Mammary epithelial cell (primary cell): ENCODE measurements around the gene STX18.

ENCODE experiments used
- EZH2 ChIP-seq: IDR thresholded peaks from 2 replicates; pipeline ENCODE4 v1.6.1; 2012; ENCODE audit warnings: low read length, inconsistent platforms, borderline replicate concordance
- TF ChIP-seq, protein P1 (sequence below), 2 donors: IDR thresholded peaks in 1 of 2; conservative IDR thresholded peaks in 1 of 2; 2 replicates each; pipeline ENCODE4 v1.5.1; 2011 to 2012; ENCODE audit warnings: inconsistent platforms in 2 of 2, low read length in 2 of 2, mild to moderate bottlenecking in 2 of 2, control low read depth in 1 of 2, low read depth in 1 of 2; ENCODE audit not compliant: insufficient read depth in 1 of 2; ENCODE audit errors: extremely low read depth in 1 of 2

DNA sequence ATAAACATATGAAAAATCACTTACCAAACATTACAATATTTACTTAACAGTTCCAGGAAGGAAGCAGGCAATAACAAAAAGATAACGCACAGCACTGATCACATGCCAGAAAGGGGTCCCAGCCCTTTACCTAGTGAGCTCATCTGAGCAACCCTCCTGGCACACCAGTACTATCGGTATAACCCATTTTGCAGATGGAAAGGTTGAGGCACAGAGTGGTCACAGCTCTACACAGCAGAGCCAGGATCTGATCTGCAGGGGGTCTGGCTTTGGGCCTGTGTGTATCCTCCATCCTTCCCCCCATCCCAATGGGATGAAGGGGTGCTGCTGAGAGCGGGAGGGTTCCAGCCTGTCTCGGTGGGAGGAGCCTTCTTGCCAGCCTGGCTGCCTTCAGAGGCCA lies 150.0 kb downstream of the STX18 start:
- TF ChIP-seq, protein P1, sequence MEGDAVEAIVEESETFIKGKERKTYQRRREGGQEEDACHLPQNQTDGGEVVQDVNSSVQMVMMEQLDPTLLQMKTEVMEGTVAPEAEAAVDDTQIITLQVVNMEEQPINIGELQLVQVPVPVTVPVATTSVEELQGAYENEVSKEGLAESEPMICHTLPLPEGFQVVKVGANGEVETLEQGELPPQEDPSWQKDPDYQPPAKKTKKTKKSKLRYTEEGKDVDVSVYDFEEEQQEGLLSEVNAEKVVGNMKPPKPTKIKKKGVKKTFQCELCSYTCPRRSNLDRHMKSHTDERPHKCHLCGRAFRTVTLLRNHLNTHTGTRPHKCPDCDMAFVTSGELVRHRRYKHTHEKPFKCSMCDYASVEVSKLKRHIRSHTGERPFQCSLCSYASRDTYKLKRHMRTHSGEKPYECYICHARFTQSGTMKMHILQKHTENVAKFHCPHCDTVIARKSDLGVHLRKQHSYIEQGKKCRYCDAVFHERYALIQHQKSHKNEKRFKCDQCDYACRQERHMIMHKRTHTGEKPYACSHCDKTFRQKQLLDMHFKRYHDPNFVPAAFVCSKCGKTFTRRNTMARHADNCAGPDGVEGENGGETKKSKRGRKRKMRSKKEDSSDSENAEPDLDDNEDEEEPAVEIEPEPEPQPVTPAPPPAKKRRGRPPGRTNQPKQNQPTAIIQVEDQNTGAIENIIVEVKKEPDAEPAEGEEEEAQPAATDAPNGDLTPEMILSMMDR (conservative IDR thresholded peaks at IDR 0.05 in 1 of 2, IDR thresholded peaks at IDR 0.05 in 1 of 2; ENCODE audit: extremely low read depth in 1 of 2, insufficient read depth in 1 of 2, low read depth in 1 of 2, low read length in 2 of 2), result no peak
- TF ChIP-seq EZH2, result no peak
